HL-60/S4 treated with retinoic acid at 250 ng/mL for 4 days and 3 days (cell line): Measurements from ENCODE around the gene RFK.
"Not testable (repeated sequence)": the region's sequence is repeated elsewhere in the genome, so short reads cannot be mapped to it uniquely, and the experiment has no call there.

Source experiments
- in situ Hi-C: fragments of 300-500 bp; cut with MboI; formaldehyde crosslinking; loops from 2 replicates; pipeline ENCODE4 v1.7.0; 2022; ENCODE audit warnings: low sequenced_read_pairs

The RFK gene

GRCh38 chr9:76394195-76394959 lies at the start of gene RFK:
TSS of gene RFK (minus strand) at chr9:76394426. CDS start at chr9:76394171, 255 bp downstream.
- in situ Hi-C loops = no loop called here

- in situ Hi-C loops = no loop called here
These were observed 49.7 kb upstream of the RFK start for GRCh38 chr9:76443887-76444286.

- in situ Hi-C loops = no loop called here
These were observed 47.5 kb upstream of the RFK start for GRCh38 chr9:76441551-76442322.

- in situ Hi-C loops = no loop called here
These were observed 44.8 kb upstream of the RFK start for GRCh38 chr9:76438841-76439588.

- in situ Hi-C loops = not testable (repeated sequence)
These were observed 42.9 kb upstream of the RFK start for GRCh38 chr9:76437017-76437699.

GRCh38 chr9:76434897-76435296 lies 40.7 kb upstream of the RFK start:
- in situ Hi-C loops = not testable (repeated sequence)

GRCh38 chr9:76433836-76434235 lies 39.6 kb upstream of the RFK start:
- in situ Hi-C loops = no loop called here

GRCh38 chr9:76433406-76433805 lies 39.2 kb upstream of the RFK start:
- in situ Hi-C loops = no loop called here

GRCh38 chr9:76431601-76432000 lies 37.4 kb upstream of the RFK start:
- in situ Hi-C loops = no loop called here

- in situ Hi-C loops = no loop called here
These were observed 32.7 kb upstream of the RFK start for GRCh38 chr9:76426807-76427419.

- in situ Hi-C loops = no loop called here
These were observed 31.6 kb upstream of the RFK start for GRCh38 chr9:76425677-76426453.

GRCh38 chr9:76424491-76424890 lies 30.3 kb upstream of the RFK start:
- in situ Hi-C loops = no loop called here

GRCh38 chr9:76423216-76424177 lies 29.3 kb upstream of the RFK start:
- in situ Hi-C loops = no loop called here

- in situ Hi-C loops = no loop called here
These were observed 25.7 kb upstream of the RFK start for GRCh38 chr9:76419782-76420380.

GRCh38 chr9:76417394-76417793 lies 23.2 kb upstream of the RFK start:
- in situ Hi-C loops = no loop called here

- in situ Hi-C loops = no loop called here
These were observed 21.5 kb upstream of the RFK start for GRCh38 chr9:76415731-76416130.

- in situ Hi-C loops = no loop called here
These were observed 20.9 kb upstream of the RFK start for GRCh38 chr9:76415154-76415553.

- in situ Hi-C loops = no loop called here
These were observed 20.4 kb upstream of the RFK start for GRCh38 chr9:76414661-76415060.
